K562 (cell line): ENCODE results near the gene PITPNM3. TPM values are rescaled to one million over a fixed set of nuclear protein-coding genes. Genes with fewer than 3 reads are reported as not detected.

Experiments
- ATAC-seq: fragments of 200-7000 bp; cut with Tn5 transposase; 3 replicates; pipeline ENCODE4 v1.9.1; 2020; ENCODE audit warnings: moderate library complexity
- BruUV-seq: library from RNA; stranded (reverse); fragments of 400-500 nt; replicated peaks from 2 replicates; lab custom pipeline; 2021; lab: Mats Ljungman, UMichigan
- CTCF ChIA-PET: fragments of 300-600 bp; formaldehyde crosslinking; extraction: SDS; loops from one replicate; lab custom pipeline; 2021; ENCODE audit warnings: low intra/inter-chr PET ratio; lab: Yijun Ruan, JAX
- POLR2A ChIA-PET: fragments of 300-600, 350-650 bp; sonication (Branson Sonifier 250); formaldehyde crosslinking; extraction: SDS; loops from one replicate; lab custom pipeline; 2021; ENCODE audit warnings: antibody characterized with exemption, inconsistent platforms; lab: Yijun Ruan, JAX
- DNase-seq, 4 experiments: peaks; one replicate each; pipeline versions ENCODE4 v3.0.0 to v3.0.0-alpha.2; 2011 to 2018; ENCODE audit warnings: low spot score in 3 of 4, mixed read lengths in 3 of 4; ENCODE audit errors: extremely low read depth in 1 of 4
- FAIRE-seq: peaks from 2 replicates; lab custom pipeline; 2011; peaks lifted over from hg19 to GRCh38; lab: Jason Lieb, UNC
- H2AFZ ChIP-seq: 2 replicates; pipeline ENCODE4 v1.6.0; 2011; ENCODE audit warnings: low read depth, low read length, control low read depth, inconsistent platforms
- H3K27ac ChIP-seq: fragments of 200-600 bp; 3 replicates; pipeline ENCODE4 v1.8.0; 2011; ENCODE audit warnings: low read depth, mild to moderate bottlenecking, control low read depth, inconsistent platforms, low read length, moderate library complexity, mixed read lengths; ENCODE audit errors: extremely low read depth
- H3K27me3 ChIP-seq, 2 experiments: fragments of 300-600 bp in 1 of 2; 2 replicates in 1 of 2; 3 replicates in 1 of 2; pipeline versions ENCODE4 v1.6.0 to v1.8.0; 2011; ENCODE audit warnings: inconsistent platforms in 2 of 2, low read length in 2 of 2, mild to moderate bottlenecking in 1 of 2, mixed read lengths in 1 of 2, moderate library complexity in 1 of 2; ENCODE audit not compliant: control insufficient read depth in 2 of 2, insufficient read depth in 2 of 2
- H3K36me3 ChIP-seq: fragments of 300-600 bp; 3 replicates; pipeline ENCODE4 v1.8.0; 2011; ENCODE audit warnings: mild to moderate bottlenecking, low read length, inconsistent platforms; ENCODE audit not compliant: control insufficient read depth, insufficient read depth
- H3K4me1 ChIP-seq, 2 experiments: fragments of 200-600 bp in 1 of 2; replicated peaks in 1 of 2; 2 replicates in 1 of 2; 3 replicates in 1 of 2; pipeline versions ENCODE4 v1.5.1 to v1.8.0; 2011; ENCODE audit warnings: inconsistent platforms in 2 of 2, low read length in 2 of 2, mild to moderate bottlenecking in 1 of 2, mixed read lengths in 1 of 2, moderate library complexity in 1 of 2; ENCODE audit not compliant: control insufficient read depth in 2 of 2, insufficient read depth in 2 of 2
- H3K4me2 ChIP-seq: 2 replicates; pipeline ENCODE4 v1.6.1; 2011; ENCODE audit warnings: low read length, control low read depth, inconsistent platforms, mixed read lengths; ENCODE audit not compliant: insufficient read depth
- H3K4me3 ChIP-seq: fragments of 200-600 bp; sonication (generic), shearing (Covaris generic); 2 replicates; pipeline ENCODE4 v1.5.1; 2016; ENCODE audit warnings: control low read depth, inconsistent platforms
- H3K79me2 ChIP-seq: fragments of 200-600 bp; 3 replicates; pipeline ENCODE4 v1.8.0; 2011; ENCODE audit warnings: low read length, inconsistent platforms; ENCODE audit not compliant: control insufficient read depth, insufficient read depth
- H3K9ac ChIP-seq, 2 experiments: 2 replicates each; pipeline versions ENCODE4 v1.6.0 to v1.6.1; 2011; ENCODE audit warnings: low read depth in 2 of 2, low read length in 2 of 2, control low read depth in 1 of 2, inconsistent platforms in 1 of 2, mild to moderate bottlenecking in 1 of 2, mixed read lengths in 1 of 2; ENCODE audit not compliant: insufficient read depth in 1 of 2
- H3K9me1 ChIP-seq: one replicate; pipeline ENCODE4 v1.6.0; 2011; ENCODE audit warnings: inconsistent platforms, mild to moderate bottlenecking, low read length, moderate library complexity; ENCODE audit not compliant: control insufficient read depth, insufficient read depth
- H3K9me3 ChIP-seq: replicated peaks from 2 replicates; pipeline ENCODE4 v1.5.1; 2011; ENCODE audit warnings: low read depth, low read length, inconsistent platforms; ENCODE audit not compliant: control insufficient read depth, insufficient read depth
- H4K20me1 ChIP-seq: replicated peaks from 2 replicates; pipeline ENCODE4 v1.6.1; 2011; ENCODE audit warnings: low read length, inconsistent platforms, mixed read lengths; ENCODE audit not compliant: control insufficient read depth, insufficient read depth
- ARID2 ChIP-seq: fragments of 450-650 bp; IDR thresholded peaks from 2 replicates; pipeline ENCODE4 v1.6.1; 2017; ENCODE audit warnings: antibody characterized with exemption, mild to moderate bottlenecking
- COPS2 ChIP-seq: fragments of 450-650 bp; conservative IDR thresholded peaks from 2 replicates; pipeline ENCODE4 v1.6.1; 2016; ENCODE audit warnings: mild to moderate bottlenecking, moderate library complexity
- GATAD2A ChIP-seq: fragments of 450-650 bp; IDR thresholded peaks from 2 replicates; pipeline ENCODE4 v1.6.1; 2017
- RBM14 ChIP-seq: fragments of 200-400 bp; formaldehyde crosslinking; IDR thresholded peaks from 2 replicates; pipeline ENCODE4 v1.6.1; 2018; ENCODE audit warnings: low read depth, mild to moderate bottlenecking, low read length, moderate library complexity, borderline replicate concordance; ENCODE audit not compliant: insufficient read depth
- SREBF1 ChIP-seq: fragments of 150-350 bp; IDR thresholded peaks from 2 replicates; pipeline ENCODE4 v1.6.1; 2014; ENCODE audit warnings: antibody characterized with exemption, low read depth, low read length, borderline replicate concordance
- ZNF24 ChIP-seq: fragments of 450-650 bp; IDR thresholded peaks from 2 replicates; pipeline ENCODE4 v1.6.1; 2016
- ZNF695 ChIP-seq: fragments of 450-650 bp; formaldehyde crosslinking; IDR thresholded peaks from 2 replicates; pipeline ENCODE4 v1.4.0; 2020; ENCODE audit warnings: mild to moderate bottlenecking, moderate library complexity
- ZNF778 ChIP-seq: fragments of 450-650 bp; formaldehyde crosslinking; IDR thresholded peaks from 2 replicates; pipeline ENCODE4 v1.4.0; 2020; ENCODE audit warnings: mild to moderate bottlenecking, moderate library complexity
- WGBS: fragments of 100-300 bp; shearing (Covaris generic); methylation state at CpG from one replicate; pipeline ENCODE4 v1.1.6; 2016; ENCODE audit warnings: low coverage, mixed read lengths; ENCODE audit not compliant: insufficient coverage; ENCODE audit errors: missing lambda C conversion rate; 5-methylcytosine and 5-hydroxymethylcytosine counted together
- in situ Hi-C: fragments of 300-500 bp; cut with MboI; formaldehyde crosslinking; loops from 4 replicates; pipeline ENCODE4 v1.15.0; 2018; ENCODE audit warnings: inconsistent platforms, mixed read lengths
- intact Hi-C: fragments of 100-400 bp; cut with micrococcal nuclease; formaldehyde crosslinking; loops from 2 replicates; pipeline ENCODE4 v1.14.2; 2022
- polyA plus RNA-seq, 8 experiments: library from polyadenylated mRNA; depleted of rRNA in 4 of 8; stranded (reverse) in 5 of 8; unstranded in 3 of 8; fragments of >200 nt; fragmentation: Nextera tagmentation in 2 of 8; fragmentation: Illumina TruSeq in 1 of 8; extraction: Ambion mirVana in 2 of 8; extraction: Trizol in 1 of 8; gene quantifications; 2 replicates each; pipeline versions ENCODE4 v1.2.1 to v1.2.3, GENCODE V29; 2011 to 2014; ENCODE audit warnings: inconsistent platforms in 1 of 8, missing spikeins in 1 of 8
- total RNA-seq, 7 experiments: library from RNA; depleted of rRNA in 6 of 7; stranded (reverse); fragments of >200 nt in 6 of 7; fragmentation: Illumina TruSeq in 2 of 7; extraction: Trizol in 2 of 7; gene quantifications; 2 replicates each; pipeline versions ENCODE4 v1.2.1 to v1.2.3, GENCODE V29; 2011 to 2021; ENCODE audit warnings: low replicate concordance in 1 of 7
- TF ChIP-seq, protein P1 (sequence below): IDR thresholded peaks from 2 replicates; pipeline ENCODE4 v1.6.1; 2014; ENCODE audit warnings: antibody characterized with exemption
- TF ChIP-seq, protein P2 (sequence below): fragments of 450-650 bp; IDR thresholded peaks from 2 replicates; pipeline ENCODE4 v1.6.1; 2018; ENCODE audit not compliant: partially characterized antibody
- TF ChIP-seq, protein P3 (sequence below): fragments of 250-450 bp; sonication (Bioruptor Pico); IDR thresholded peaks from 2 replicates; pipeline ENCODE4 v1.4.0; 2020; ENCODE audit warnings: mild to moderate bottlenecking, moderate library complexity
- TF ChIP-seq, protein P4 (sequence below): fragments of 450-650 bp; conservative IDR thresholded peaks from 2 replicates; pipeline ENCODE4 v1.6.1; 2016; ENCODE audit warnings: missing genetic modification characterization, low read depth, mild to moderate bottlenecking, control low read depth, missing compliant biosample characterization

The PITPNM3 gene
- total and polyA plus RNA-seq, 9 of the 15 experiments (the other 6 are each of a cell fraction or from before 2014, with no cell fraction given): 0.14 to 0.38 (median 0.22) TPM; not detected in 2

DNA sequence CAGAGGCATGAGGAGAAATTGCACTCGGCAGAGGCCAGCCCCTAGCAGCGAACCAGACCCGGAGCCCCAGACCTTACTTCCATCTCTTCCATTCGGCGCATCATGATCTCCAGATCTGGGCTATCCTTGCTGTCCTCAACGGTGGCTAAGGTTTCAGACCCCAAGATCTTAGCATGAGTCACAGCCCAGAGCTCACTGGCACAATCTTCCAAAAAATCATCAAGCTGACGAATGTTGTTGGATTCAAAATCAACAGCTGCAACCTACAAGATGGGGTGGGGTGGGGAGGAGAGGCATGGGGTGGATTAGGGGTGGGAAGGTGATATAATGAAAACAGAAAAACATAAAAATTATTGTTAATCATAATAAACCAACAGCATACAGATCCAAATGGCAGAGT, 39.7 kb upstream of the PITPNM3 start:
- no peaks in the 10 kb centered on the region for H3K27me3 ChIP-seq
- in situ Hi-C loops: no loop called here
- no peak overlapping the region for H3K4me2 ChIP-seq
- 85% methylated on average over 6 of the region's 7 CpGs for WGBS
- peaks cover 49% of the 10 kb centered on the region for H3K36me3 ChIP-seq
- no peak for FAIRE-seq
- no peaks in the 10 kb centered on the region for H4K20me1 ChIP-seq
- no peak overlapping the region for H3K9ac ChIP-seq
- ChIA-PET POLR2A (no interaction called here), CTCF (no interaction called here)
- TF ChIP-seq, protein P1, sequence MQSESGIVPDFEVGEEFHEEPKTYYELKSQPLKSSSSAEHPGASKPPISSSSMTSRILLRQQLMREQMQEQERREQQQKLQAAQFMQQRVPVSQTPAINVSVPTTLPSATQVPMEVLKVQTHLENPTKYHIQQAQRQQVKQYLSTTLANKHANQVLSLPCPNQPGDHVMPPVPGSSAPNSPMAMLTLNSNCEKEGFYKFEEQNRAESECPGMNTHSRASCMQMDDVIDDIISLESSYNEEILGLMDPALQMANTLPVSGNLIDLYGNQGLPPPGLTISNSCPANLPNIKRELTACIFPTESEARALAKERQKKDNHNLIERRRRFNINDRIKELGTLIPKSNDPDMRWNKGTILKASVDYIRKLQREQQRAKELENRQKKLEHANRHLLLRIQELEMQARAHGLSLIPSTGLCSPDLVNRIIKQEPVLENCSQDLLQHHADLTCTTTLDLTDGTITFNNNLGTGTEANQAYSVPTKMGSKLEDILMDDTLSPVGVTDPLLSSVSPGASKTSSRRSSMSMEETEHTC: no peak
- TF ChIP-seq ARID2: no peak
- TF ChIP-seq, protein P2, sequence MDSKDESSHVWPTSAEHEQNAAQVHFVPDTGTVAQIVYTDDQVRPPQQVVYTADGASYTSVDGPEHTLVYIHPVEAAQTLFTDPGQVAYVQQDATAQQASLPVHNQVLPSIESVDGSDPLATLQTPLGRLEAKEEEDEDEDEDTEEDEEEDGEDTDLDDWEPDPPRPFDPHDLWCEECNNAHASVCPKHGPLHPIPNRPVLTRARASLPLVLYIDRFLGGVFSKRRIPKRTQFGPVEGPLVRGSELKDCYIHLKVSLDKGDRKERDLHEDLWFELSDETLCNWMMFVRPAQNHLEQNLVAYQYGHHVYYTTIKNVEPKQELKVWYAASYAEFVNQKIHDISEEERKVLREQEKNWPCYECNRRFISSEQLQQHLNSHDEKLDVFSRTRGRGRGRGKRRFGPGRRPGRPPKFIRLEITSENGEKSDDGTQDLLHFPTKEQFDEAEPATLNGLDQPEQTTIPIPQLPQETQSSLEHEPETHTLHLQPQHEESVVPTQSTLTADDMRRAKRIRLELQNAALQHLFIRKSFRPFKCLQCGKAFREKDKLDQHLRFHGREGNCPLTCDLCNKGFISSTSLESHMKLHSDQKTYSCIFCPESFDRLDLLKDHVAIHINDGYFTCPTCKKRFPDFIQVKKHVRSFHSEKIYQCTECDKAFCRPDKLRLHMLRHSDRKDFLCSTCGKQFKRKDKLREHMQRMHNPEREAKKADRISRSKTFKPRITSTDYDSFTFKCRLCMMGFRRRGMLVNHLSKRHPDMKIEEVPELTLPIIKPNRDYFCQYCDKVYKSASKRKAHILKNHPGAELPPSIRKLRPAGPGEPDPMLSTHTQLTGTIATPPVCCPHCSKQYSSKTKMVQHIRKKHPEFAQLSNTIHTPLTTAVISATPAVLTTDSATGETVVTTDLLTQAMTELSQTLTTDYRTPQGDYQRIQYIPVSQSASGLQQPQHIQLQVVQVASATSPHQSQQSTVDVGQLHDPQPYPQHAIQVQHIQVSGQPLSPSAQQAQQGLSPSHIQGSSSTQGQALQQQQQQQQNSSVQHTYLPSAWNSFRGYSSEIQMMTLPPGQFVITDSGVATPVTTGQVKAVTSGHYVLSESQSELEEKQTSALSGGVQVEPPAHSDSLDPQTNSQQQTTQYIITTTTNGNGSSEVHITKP: no peak
- no peak for TF ChIP-seq GATAD2A
- TF ChIP-seq ZNF24: no peak
- TF ChIP-seq ZNF778 (CRISPR knock-in tag): no peak
- TF ChIP-seq RBM14: no peak
- TF ChIP-seq, protein P3, sequence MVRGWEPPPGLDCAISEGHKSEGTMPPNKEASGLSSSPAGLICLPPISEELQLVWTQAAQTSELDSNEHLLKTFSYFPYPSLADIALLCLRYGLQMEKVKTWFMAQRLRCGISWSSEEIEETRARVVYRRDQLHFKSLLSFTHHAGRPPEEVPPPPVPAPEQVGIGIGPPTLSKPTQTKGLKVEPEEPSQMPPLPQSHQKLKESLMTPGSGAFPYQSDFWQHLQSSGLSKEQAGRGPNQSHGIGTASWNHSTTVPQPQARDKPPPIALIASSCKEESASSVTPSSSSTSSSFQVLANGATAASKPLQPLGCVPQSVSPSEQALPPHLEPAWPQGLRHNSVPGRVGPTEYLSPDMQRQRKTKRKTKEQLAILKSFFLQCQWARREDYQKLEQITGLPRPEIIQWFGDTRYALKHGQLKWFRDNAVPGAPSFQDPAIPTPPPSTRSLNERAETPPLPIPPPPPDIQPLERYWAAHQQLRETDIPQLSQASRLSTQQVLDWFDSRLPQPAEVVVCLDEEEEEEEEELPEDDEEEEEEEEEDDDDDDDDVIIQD (CRISPR knock-in tag): no peak
- no peak for TF ChIP-seq ZNF695
- TF ChIP-seq SREBF1: no peak
- no peak for TF ChIP-seq COPS2
- TF ChIP-seq, protein P4, sequence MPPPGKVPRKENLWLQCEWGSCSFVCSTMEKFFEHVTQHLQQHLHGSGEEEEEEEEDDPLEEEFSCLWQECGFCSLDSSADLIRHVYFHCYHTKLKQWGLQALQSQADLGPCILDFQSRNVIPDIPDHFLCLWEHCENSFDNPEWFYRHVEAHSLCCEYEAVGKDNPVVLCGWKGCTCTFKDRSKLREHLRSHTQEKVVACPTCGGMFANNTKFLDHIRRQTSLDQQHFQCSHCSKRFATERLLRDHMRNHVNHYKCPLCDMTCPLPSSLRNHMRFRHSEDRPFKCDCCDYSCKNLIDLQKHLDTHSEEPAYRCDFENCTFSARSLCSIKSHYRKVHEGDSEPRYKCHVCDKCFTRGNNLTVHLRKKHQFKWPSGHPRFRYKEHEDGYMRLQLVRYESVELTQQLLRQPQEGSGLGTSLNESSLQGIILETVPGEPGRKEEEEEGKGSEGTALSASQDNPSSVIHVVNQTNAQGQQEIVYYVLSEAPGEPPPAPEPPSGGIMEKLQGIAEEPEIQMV (tag): no peak
- no TSS peak for BruUV-seq
- intact Hi-C loops: no loop called here
- no peaks in the 10 kb centered on the region for H3K9me1 ChIP-seq
- no peak overlapping the region for H2AFZ ChIP-seq
- H3K4me1 ChIP-seq: peaks cover 0 to 12% of the 10 kb centered on the region in 2 experiments; a peak in 2 of 5 replicates
- no peaks in the 10 kb centered on the region for H3K9me3 ChIP-seq
- no peak for ATAC-seq
- DNase-seq: no peak
- H3K79me2 ChIP-seq: no peaks in the 10 kb centered on the region
- no peak overlapping the region for H3K27ac ChIP-seq
- no peak overlapping the region for H3K4me3 ChIP-seq
